Keratinocyte (primary cell): ENCODE measurements around the gene CAPRIN2. TPM values are rescaled to one million over a fixed set of nuclear protein-coding genes. Genes with fewer than 3 reads are reported as not detected.

ENCODE experiments used
- DNase-seq: peaks from one replicate; pipeline ENCODE4 v3.0.0-alpha.2; 2011; ENCODE audit warnings: low read depth, missing footprints, low spot score
- FAIRE-seq: peaks from 2 replicates; lab custom pipeline; 2011; peaks lifted over from hg19 to GRCh38; lab: Jason Lieb, UNC
- H2AFZ ChIP-seq: 2 replicates; pipeline ENCODE4 v1.6.0; 2012; ENCODE audit warnings: low read length, control low read depth, inconsistent platforms; ENCODE audit not compliant: control insufficient read depth
- H3K27ac ChIP-seq: 2 replicates; pipeline ENCODE4 v1.5.1; 2011; ENCODE audit warnings: low read length; ENCODE audit not compliant: control insufficient read depth, insufficient read depth
- H3K27me3 ChIP-seq: 3 replicates; pipeline ENCODE4 v1.6.0; 2011; ENCODE audit warnings: low read length; ENCODE audit not compliant: control insufficient read depth, insufficient read depth; ENCODE audit errors: extremely low read depth
- H3K36me3 ChIP-seq, 2 experiments: 2 replicates in 1 of 2; 3 replicates in 1 of 2; pipeline ENCODE4 v1.5.1; 2011; ENCODE audit warnings: low read length in 2 of 2, mild to moderate bottlenecking in 1 of 2; ENCODE audit not compliant: control insufficient read depth in 2 of 2, insufficient read depth in 2 of 2; ENCODE audit errors: extremely low read depth in 1 of 2
- H3K4me1 ChIP-seq: 3 replicates; pipeline ENCODE4 v1.5.1; 2011; ENCODE audit warnings: low read length; ENCODE audit not compliant: control insufficient read depth, insufficient read depth; ENCODE audit errors: extremely low read depth
- H3K4me2 ChIP-seq: 3 replicates; pipeline ENCODE4 v1.6.0; 2011; ENCODE audit warnings: low read depth, low read length; ENCODE audit not compliant: control insufficient read depth, insufficient read depth; ENCODE audit errors: extremely low read depth
- H3K4me3 ChIP-seq, 3 experiments: fragments of 200-600 bp in 1 of 3; sonication (generic) in 1 of 3; 2 replicates in 2 of 3; 3 replicates in 1 of 3; pipeline ENCODE4 v1.5.1; 2011 to 2016; ENCODE audit warnings: low read length in 3 of 3, mild to moderate bottlenecking in 3 of 3, control low read depth in 2 of 3, inconsistent platforms in 1 of 3, low read depth in 1 of 3, mixed read lengths in 1 of 3, mixed run types in 1 of 3, moderate library complexity in 1 of 3; ENCODE audit not compliant: control insufficient read depth in 2 of 3, insufficient read depth in 2 of 3; ENCODE audit errors: extremely low read depth in 1 of 3
- H3K79me2 ChIP-seq: 2 replicates; pipeline ENCODE4 v1.6.0; 2012; ENCODE audit warnings: low read length; ENCODE audit not compliant: control insufficient read depth, insufficient read depth
- H3K9ac ChIP-seq: 3 replicates; pipeline ENCODE4 v1.6.0; 2011; ENCODE audit warnings: low read length; ENCODE audit not compliant: control insufficient read depth, insufficient read depth; ENCODE audit errors: extremely low read depth
- H3K9me1 ChIP-seq: 3 replicates; pipeline ENCODE4 v1.6.0; 2011; ENCODE audit warnings: low read length; ENCODE audit not compliant: control insufficient read depth, insufficient read depth; ENCODE audit errors: extremely low read depth
- H3K9me3 ChIP-seq: 2 replicates; pipeline ENCODE4 v1.5.1; 2012; ENCODE audit warnings: low read depth, low read length; ENCODE audit not compliant: control insufficient read depth
- H4K20me1 ChIP-seq: 3 replicates; pipeline ENCODE4 v1.6.0; 2011; ENCODE audit warnings: low read length; ENCODE audit not compliant: control insufficient read depth, insufficient read depth; ENCODE audit errors: extremely low read depth
- EZH2 ChIP-seq: IDR thresholded peaks from one replicate; pipeline ENCODE4 v1.6.1; 2012; ENCODE audit warnings: inconsistent platforms, mild to moderate bottlenecking, low read length, moderate library complexity
- dilution Hi-C: fragments of 300-500 bp; cut with MboI; formaldehyde crosslinking; loops from one replicate; pipeline ENCODE4 v1.7.0; 2020; ENCODE audit warnings: low sequenced_read_pairs; ENCODE audit not compliant: extremely low pct_ligation_motif_present
- polyA plus RNA-seq, 5 experiments: library from polyadenylated mRNA; depleted of rRNA in 3 of 5; stranded (reverse) in 3 of 5; stranded (forward) in 1 of 5; unstranded in 1 of 5; fragments of >200 nt; gene quantifications; 1 replicate in 1 of 5; 2 replicates in 3 of 5; 3 replicates in 1 of 5; pipeline versions ENCODE4 v1.2.1 to v1.2.3, GENCODE V29; 2011 to 2012; ENCODE audit warnings: missing spikeins in 2 of 5, low read depth in 1 of 5, low replicate concordance in 1 of 5
- TF ChIP-seq, protein P1 (sequence below), 3 experiments: IDR thresholded peaks in 1 of 3; conservative IDR thresholded peaks in 1 of 3; optimal IDR thresholded peaks in 1 of 3; 2 replicates in 2 of 3; 3 replicates in 1 of 3; pipeline versions ENCODE3 to v1.5.1; 2011; ENCODE audit warnings: low read length in 3 of 3, mild to moderate bottlenecking in 3 of 3, moderate library complexity in 2 of 3, control low read depth in 1 of 3, inconsistent platforms in 1 of 3; ENCODE audit not compliant: insufficient read depth in 2 of 3; ENCODE audit errors: extremely low read depth in 1 of 3

CAPRIN2 gene
- polyA plus RNA-seq, 1 donor (not counting 4 experiments of a cell fraction or from before 2014, with no cell fraction given): 32.4 TPM

DNA sequence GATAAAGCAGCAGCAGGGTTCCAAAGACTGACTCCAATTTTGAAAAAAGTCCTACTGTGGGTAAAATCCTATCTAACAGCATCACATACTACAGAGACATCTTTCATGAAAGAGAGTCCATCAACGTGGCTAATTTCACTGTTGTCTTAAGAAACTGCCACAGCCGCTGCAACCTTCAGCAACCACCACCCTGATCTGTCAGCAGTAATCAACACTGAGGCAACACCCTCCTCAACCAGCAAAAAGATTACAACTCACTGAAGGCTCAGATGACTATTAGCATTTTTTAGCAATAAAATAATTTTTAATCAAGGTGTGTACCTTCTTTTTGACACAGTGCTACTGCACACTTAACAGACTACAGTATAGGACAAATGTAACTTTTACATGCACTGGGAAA lies 6.6 kb downstream of the CAPRIN2 start:
- TF ChIP-seq EZH2: no peak
- TF ChIP-seq, protein P1, sequence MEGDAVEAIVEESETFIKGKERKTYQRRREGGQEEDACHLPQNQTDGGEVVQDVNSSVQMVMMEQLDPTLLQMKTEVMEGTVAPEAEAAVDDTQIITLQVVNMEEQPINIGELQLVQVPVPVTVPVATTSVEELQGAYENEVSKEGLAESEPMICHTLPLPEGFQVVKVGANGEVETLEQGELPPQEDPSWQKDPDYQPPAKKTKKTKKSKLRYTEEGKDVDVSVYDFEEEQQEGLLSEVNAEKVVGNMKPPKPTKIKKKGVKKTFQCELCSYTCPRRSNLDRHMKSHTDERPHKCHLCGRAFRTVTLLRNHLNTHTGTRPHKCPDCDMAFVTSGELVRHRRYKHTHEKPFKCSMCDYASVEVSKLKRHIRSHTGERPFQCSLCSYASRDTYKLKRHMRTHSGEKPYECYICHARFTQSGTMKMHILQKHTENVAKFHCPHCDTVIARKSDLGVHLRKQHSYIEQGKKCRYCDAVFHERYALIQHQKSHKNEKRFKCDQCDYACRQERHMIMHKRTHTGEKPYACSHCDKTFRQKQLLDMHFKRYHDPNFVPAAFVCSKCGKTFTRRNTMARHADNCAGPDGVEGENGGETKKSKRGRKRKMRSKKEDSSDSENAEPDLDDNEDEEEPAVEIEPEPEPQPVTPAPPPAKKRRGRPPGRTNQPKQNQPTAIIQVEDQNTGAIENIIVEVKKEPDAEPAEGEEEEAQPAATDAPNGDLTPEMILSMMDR (optimal IDR thresholded peaks at IDR 0.05 in 1 of 3, IDR thresholded peaks at IDR 0.05 in 1 of 3, conservative IDR thresholded peaks at IDR 0.05 in 1 of 3; ENCODE audit: extremely low read depth in 1 of 3, insufficient read depth in 2 of 3, low read length in 3 of 3): no peak
- dilution Hi-C loops: no loop called here
- Histone ChIP-seq H3K79me2 (peaks cover 74% of the 10 kb centered on the region), H3K4me3 (no peak overlapping the region), H3K9me1 (peaks cover 3% of the 10 kb centered on the region), H3K9me3 (no peaks in the 10 kb centered on the region), H3K27me3 (no peaks in the 10 kb centered on the region), H3K27ac (no peak overlapping the region), H3K9ac (no peak overlapping the region), H4K20me1 (peaks cover 5% of the 10 kb centered on the region), H3K4me1 (peaks cover 30% of the 10 kb centered on the region), H3K4me2 (no peak overlapping the region), H3K36me3 (peaks cover 1 to 17% of the 10 kb centered on the region in 2 experiments), H2AFZ (no peak overlapping the region)
- DNase-seq (no peak), FAIRE-seq (no peak)

- Histone ChIP-seq H3K36me3 (peaks cover 1 to 17% of the 10 kb centered on the region in 2 experiments), H3K4me1 (peaks cover 14% of the 10 kb centered on the region), H3K27ac (no peak overlapping the region), H3K9me1 (peaks cover 3% of the 10 kb centered on the region), H3K27me3 (no peaks in the 10 kb centered on the region), H2AFZ (no peak overlapping the region), H3K79me2 (peaks cover 60% of the 10 kb centered on the region), H3K4me2 (no peak overlapping the region), H3K4me3 (no peak overlapping the region), H4K20me1 (no peaks in the 10 kb centered on the region), H3K9me3 (no peaks in the 10 kb centered on the region), H3K9ac (no peak overlapping the region)
- dilution Hi-C loops: no loop called here
- peak; percentile 13 for FAIRE-seq
- no peak for TF ChIP-seq EZH2
- TF ChIP-seq, protein P1 (optimal IDR thresholded peaks at IDR 0.05 in 1 of 3, IDR thresholded peaks at IDR 0.05 in 1 of 3, conservative IDR thresholded peaks at IDR 0.05 in 1 of 3; ENCODE audit: extremely low read depth in 1 of 3, insufficient read depth in 2 of 3, low read length in 3 of 3): no peak
- DNase-seq: no peak
Measured at GRCh38 chr12:30746190-30746589, 8.6 kb downstream of the CAPRIN2 start.
